HCT116 (cell line): Measurements from ENCODE around the gene RUNX1.

Source experiments
- POLR2AphosphoS5 ChIP-seq: IDR thresholded peaks from 2 replicates; pipeline ENCODE4 v1.6.1; 2011; ENCODE audit warnings: mild to moderate bottlenecking, low read depth, low read length, moderate library complexity
- TF ChIP-seq, protein P1 (sequence below), 3 experiments: fragments of 200-600 bp in 1 of 3; sonication (generic) in 1 of 3; IDR thresholded peaks in 2 of 3; conservative IDR thresholded peaks in 1 of 3; 2 replicates each; pipeline ENCODE4 v1.5.1; 2012 to 2017; ENCODE audit warnings: low read depth in 2 of 3, low read length in 2 of 3, antibody characterized with exemption in 1 of 3, borderline replicate concordance in 1 of 3, control low read depth in 1 of 3, mild to moderate bottlenecking in 1 of 3, mixed read lengths in 1 of 3, mixed run types in 1 of 3, moderate library complexity in 1 of 3; ENCODE audit not compliant: insufficient read depth in 1 of 3
- TF ChIP-seq, protein P2 (sequence below): IDR thresholded peaks from 2 replicates; pipeline ENCODE4 v1.6.1; 2012; ENCODE audit warnings: low read depth

DNA sequence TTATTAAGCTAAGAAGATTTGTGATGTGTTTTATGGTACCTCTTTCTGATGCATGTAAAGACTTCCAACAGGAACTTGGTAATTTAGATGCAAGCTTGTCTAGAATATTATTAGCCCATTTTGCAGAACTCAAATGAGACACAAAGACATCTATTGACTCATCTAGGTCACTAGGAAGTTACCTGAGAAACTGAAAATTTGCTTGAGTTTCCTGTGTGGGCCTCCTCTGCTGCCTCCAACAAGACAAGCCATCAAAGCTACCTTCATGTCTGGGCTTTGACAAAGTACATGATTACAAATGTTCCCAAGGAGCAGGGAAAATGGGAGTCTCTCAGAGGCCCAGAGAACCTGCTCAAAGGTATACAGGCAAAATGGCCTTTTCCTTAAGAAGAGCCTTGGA, 5.6 kb downstream of the RUNX1 start:
- TF ChIP-seq, protein P1, sequence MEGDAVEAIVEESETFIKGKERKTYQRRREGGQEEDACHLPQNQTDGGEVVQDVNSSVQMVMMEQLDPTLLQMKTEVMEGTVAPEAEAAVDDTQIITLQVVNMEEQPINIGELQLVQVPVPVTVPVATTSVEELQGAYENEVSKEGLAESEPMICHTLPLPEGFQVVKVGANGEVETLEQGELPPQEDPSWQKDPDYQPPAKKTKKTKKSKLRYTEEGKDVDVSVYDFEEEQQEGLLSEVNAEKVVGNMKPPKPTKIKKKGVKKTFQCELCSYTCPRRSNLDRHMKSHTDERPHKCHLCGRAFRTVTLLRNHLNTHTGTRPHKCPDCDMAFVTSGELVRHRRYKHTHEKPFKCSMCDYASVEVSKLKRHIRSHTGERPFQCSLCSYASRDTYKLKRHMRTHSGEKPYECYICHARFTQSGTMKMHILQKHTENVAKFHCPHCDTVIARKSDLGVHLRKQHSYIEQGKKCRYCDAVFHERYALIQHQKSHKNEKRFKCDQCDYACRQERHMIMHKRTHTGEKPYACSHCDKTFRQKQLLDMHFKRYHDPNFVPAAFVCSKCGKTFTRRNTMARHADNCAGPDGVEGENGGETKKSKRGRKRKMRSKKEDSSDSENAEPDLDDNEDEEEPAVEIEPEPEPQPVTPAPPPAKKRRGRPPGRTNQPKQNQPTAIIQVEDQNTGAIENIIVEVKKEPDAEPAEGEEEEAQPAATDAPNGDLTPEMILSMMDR (IDR thresholded peaks at IDR 0.05 in 2 of 3, conservative IDR thresholded peaks at IDR 0.05 in 1 of 3; ENCODE audit: borderline replicate concordance in 1 of 3, insufficient read depth in 1 of 3, low read depth in 2 of 3, low read length in 2 of 3), result no peak
- TF ChIP-seq, protein P2, sequence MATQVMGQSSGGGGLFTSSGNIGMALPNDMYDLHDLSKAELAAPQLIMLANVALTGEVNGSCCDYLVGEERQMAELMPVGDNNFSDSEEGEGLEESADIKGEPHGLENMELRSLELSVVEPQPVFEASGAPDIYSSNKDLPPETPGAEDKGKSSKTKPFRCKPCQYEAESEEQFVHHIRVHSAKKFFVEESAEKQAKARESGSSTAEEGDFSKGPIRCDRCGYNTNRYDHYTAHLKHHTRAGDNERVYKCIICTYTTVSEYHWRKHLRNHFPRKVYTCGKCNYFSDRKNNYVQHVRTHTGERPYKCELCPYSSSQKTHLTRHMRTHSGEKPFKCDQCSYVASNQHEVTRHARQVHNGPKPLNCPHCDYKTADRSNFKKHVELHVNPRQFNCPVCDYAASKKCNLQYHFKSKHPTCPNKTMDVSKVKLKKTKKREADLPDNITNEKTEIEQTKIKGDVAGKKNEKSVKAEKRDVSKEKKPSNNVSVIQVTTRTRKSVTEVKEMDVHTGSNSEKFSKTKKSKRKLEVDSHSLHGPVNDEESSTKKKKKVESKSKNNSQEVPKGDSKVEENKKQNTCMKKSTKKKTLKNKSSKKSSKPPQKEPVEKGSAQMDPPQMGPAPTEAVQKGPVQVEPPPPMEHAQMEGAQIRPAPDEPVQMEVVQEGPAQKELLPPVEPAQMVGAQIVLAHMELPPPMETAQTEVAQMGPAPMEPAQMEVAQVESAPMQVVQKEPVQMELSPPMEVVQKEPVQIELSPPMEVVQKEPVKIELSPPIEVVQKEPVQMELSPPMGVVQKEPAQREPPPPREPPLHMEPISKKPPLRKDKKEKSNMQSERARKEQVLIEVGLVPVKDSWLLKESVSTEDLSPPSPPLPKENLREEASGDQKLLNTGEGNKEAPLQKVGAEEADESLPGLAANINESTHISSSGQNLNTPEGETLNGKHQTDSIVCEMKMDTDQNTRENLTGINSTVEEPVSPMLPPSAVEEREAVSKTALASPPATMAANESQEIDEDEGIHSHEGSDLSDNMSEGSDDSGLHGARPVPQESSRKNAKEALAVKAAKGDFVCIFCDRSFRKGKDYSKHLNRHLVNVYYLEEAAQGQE, result no peak
- TF ChIP-seq POLR2AphosphoS5, result no peak
